HepG2 (cell line): ENCODE measurements around the gene FBF1. TPM values are rescaled to one million over a fixed set of nuclear protein-coding genes. Genes with fewer than 3 reads are reported as not detected.

Experiments used
- ARHGAP35 ChIP-seq: sonication (generic); formaldehyde crosslinking; IDR thresholded peaks from 2 replicates; pipeline ENCODE4 v1.9.0; 2022; ENCODE audit warnings: mild to moderate bottlenecking, inconsistent platforms, moderate library complexity, missing genetic modification reagents, borderline replicate concordance
- FOXJ3 ChIP-seq: sonication (generic); formaldehyde crosslinking; IDR thresholded peaks from 2 replicates; pipeline ENCODE4 v1.4.0; 2020; ENCODE audit warnings: missing genetic modification reagents, mild to moderate bottlenecking, borderline replicate concordance
- GATA4 ChIP-seq: sonication (generic); IDR thresholded peaks from 2 replicates; pipeline ENCODE4 v1.6.1; 2016; ENCODE audit warnings: antibody characterized with exemption, low read depth, borderline replicate concordance
- GATAD2A ChIP-seq: IDR thresholded peaks from 2 replicates; pipeline ENCODE4 v1.6.1; 2016
- GLI4 ChIP-seq: sonication (generic); formaldehyde crosslinking; IDR thresholded peaks from 2 replicates; pipeline ENCODE4 v1.5.1; 2020; ENCODE audit warnings: missing genetic modification reagents, mild to moderate bottlenecking, moderate library complexity, borderline replicate concordance
- HHEX ChIP-seq: IDR thresholded peaks from 2 replicates; pipeline ENCODE4 v1.6.1; 2016; ENCODE audit warnings: control low read depth
- IKZF4 ChIP-seq: sonication (generic); formaldehyde crosslinking; IDR thresholded peaks from 2 replicates; pipeline ENCODE4 v1.5.1; 2020; ENCODE audit warnings: borderline replicate concordance, mild to moderate bottlenecking, low read depth, missing genetic modification reagents; ENCODE audit errors: not compliant biosample characterization
- SIN3A ChIP-seq: IDR thresholded peaks from 2 replicates; pipeline ENCODE4 v1.6.1; 2011; ENCODE audit warnings: low read depth, mild to moderate bottlenecking, control low read depth, low read length, borderline replicate concordance
- SMARCC2 ChIP-seq: fragments of 450-650 bp; IDR thresholded peaks from 2 replicates; pipeline ENCODE4 v1.6.1; 2017; ENCODE audit warnings: antibody characterized with exemption, mild to moderate bottlenecking
- SP4 ChIP-seq: sonication (generic); formaldehyde crosslinking; IDR thresholded peaks from 2 replicates; pipeline ENCODE4 v1.8.1; 2023; ENCODE audit warnings: mild to moderate bottlenecking, missing genetic modification reagents
- TARDBP ChIP-seq: sonication (generic); formaldehyde crosslinking; IDR thresholded peaks from 2 replicates; pipeline ENCODE4 v1.8.0; 2022; ENCODE audit warnings: mild to moderate bottlenecking, missing genetic modification reagents
- ZBTB1 ChIP-seq: sonication (generic); formaldehyde crosslinking; IDR thresholded peaks from 2 replicates; pipeline ENCODE4 v1.4.0; 2020; ENCODE audit warnings: missing genetic modification reagents, borderline replicate concordance
- ZNF124 ChIP-seq: sonication (generic); formaldehyde crosslinking; IDR thresholded peaks from 2 replicates; pipeline ENCODE4 v1.4.0; 2020; ENCODE audit warnings: missing genetic modification reagents
- ZNF441 ChIP-seq: sonication (generic); formaldehyde crosslinking; IDR thresholded peaks from 2 replicates; pipeline ENCODE4 v1.7.0; 2021; ENCODE audit warnings: missing genetic modification reagents, borderline replicate concordance
- ZNF460 ChIP-seq: sonication (generic); formaldehyde crosslinking; IDR thresholded peaks from 2 replicates; pipeline ENCODE4 v1.5.1; 2020; ENCODE audit warnings: missing genetic modification reagents, mild to moderate bottlenecking, borderline replicate concordance
- ZNF713 ChIP-seq: sonication (generic); formaldehyde crosslinking; IDR thresholded peaks from 2 replicates; pipeline ENCODE4 v1.4.0; 2020; ENCODE audit warnings: mild to moderate bottlenecking, missing genetic modification reagents
- ZNF768 ChIP-seq: sonication (generic); formaldehyde crosslinking; IDR thresholded peaks from 2 replicates; pipeline ENCODE4 v1.4.0; 2020; ENCODE audit warnings: missing genetic modification reagents
- ZNF773 ChIP-seq: sonication (generic); formaldehyde crosslinking; IDR thresholded peaks from 2 replicates; pipeline ENCODE4 v1.4.0; 2020; ENCODE audit warnings: missing genetic modification reagents, borderline replicate concordance
- ZNF816 ChIP-seq: sonication (generic); formaldehyde crosslinking; IDR thresholded peaks from 2 replicates; pipeline ENCODE4 v1.8.0; 2022; ENCODE audit warnings: missing genetic modification reagents, mild to moderate bottlenecking, borderline replicate concordance
- ZNF891 ChIP-seq: sonication (generic); formaldehyde crosslinking; IDR thresholded peaks from 2 replicates; pipeline ENCODE4 v1.5.0; 2020; ENCODE audit warnings: mild to moderate bottlenecking, missing genetic modification reagents
- ZSCAN12 ChIP-seq: sonication (generic); formaldehyde crosslinking; IDR thresholded peaks from 2 replicates; pipeline ENCODE4 v1.9.0; 2021; ENCODE audit warnings: mild to moderate bottlenecking, missing genetic modification reagents
- ZSCAN29 ChIP-seq: sonication (generic); formaldehyde crosslinking; conservative IDR thresholded peaks from 2 replicates; pipeline ENCODE4 v1.4.0; 2020; ENCODE audit warnings: mild to moderate bottlenecking, missing genetic modification reagents
- polyA plus RNA-seq, 8 experiments: library from polyadenylated mRNA; depleted of rRNA in 3 of 8; stranded (reverse) in 7 of 8; unstranded in 1 of 8; fragments of >200 nt; fragmentation: Illumina TruSeq in 4 of 8; extraction: Trizol in 4 of 8; gene quantifications; 2 replicates each; pipeline versions ENCODE4 v1.2.1 to v1.2.3, GENCODE V29; 2011 to 2016; ENCODE audit warnings: low read depth in 4 of 8, missing spikeins in 1 of 8, mixed read lengths in 1 of 8; ENCODE audit not compliant: insufficient read depth in 1 of 8
- total RNA-seq, 5 experiments: library from RNA; depleted of rRNA; stranded (reverse); fragments of >200 nt; fragmentation: Illumina TruSeq; extraction: Trizol; gene quantifications; 2 replicates each; pipeline ENCODE4 v1.2.3, GENCODE V29; 2016; ENCODE audit warnings: low read depth in 1 of 5
- TF ChIP-seq, protein P1 (sequence below): IDR thresholded peaks from 2 replicates; pipeline ENCODE4 v1.6.1; 2016; ENCODE audit warnings: low read depth, borderline replicate concordance
- TF ChIP-seq, protein P2 (sequence below), 2 experiments: sonication (generic) in 1 of 2; formaldehyde crosslinking in 1 of 2; IDR thresholded peaks; 2 replicates each; pipeline versions ENCODE4 v1.6.1 to v1.9.0; 2014 to 2022; ENCODE audit warnings: antibody characterized with exemption in 1 of 2, borderline replicate concordance in 1 of 2, inconsistent platforms in 1 of 2, low read depth in 1 of 2, missing genetic modification reagents in 1 of 2

FBF1 gene
- total and polyA plus RNA-seq, 2 of the 13 experiments (the other 11 are each of a cell fraction or from before 2014, with no cell fraction given), result 2.4 to 8.1 TPM

GRCh38 chr17:75878174-75878998 lies 62.5 kb downstream of the FBF1 start, which contains the start of gene TRIM47 (continued):
- peak; percentile 54 for TF ChIP-seq SP4 (CRISPR knock-in tag)
- TF ChIP-seq ZSCAN12 (CRISPR knock-in tag), result no peak; the same call in 1 of the 2 replicates
- no peak for TF ChIP-seq HHEX (CRISPR knock-in tag)
- TF ChIP-seq ARHGAP35 (CRISPR knock-in tag), result no peak
- peak; percentile 50; the same call in 1 of the 2 replicates for TF ChIP-seq ZNF713 (CRISPR knock-in tag)
- TF ChIP-seq GATA4, result peak; percentile 65; the same call in 1 of the 2 replicates
- TF ChIP-seq, protein P1, sequence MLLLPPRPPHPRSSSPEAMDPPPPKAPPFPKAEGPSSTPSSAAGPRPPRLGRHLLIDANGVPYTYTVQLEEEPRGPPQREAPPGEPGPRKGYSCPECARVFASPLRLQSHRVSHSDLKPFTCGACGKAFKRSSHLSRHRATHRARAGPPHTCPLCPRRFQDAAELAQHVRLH (CRISPR knock-in tag), result no peak
- peak; percentile 77 for TF ChIP-seq GATAD2A (CRISPR knock-in tag)
- peak; percentile 6; the same call in 1 of the 2 replicates for TF ChIP-seq ZNF768 (CRISPR knock-in tag)
- TF ChIP-seq SIN3A, result no peak
- TF ChIP-seq GLI4 (CRISPR knock-in tag), result no peak
- no peak; the same call in 1 of the 2 replicates for TF ChIP-seq ZSCAN29
- no peak for TF ChIP-seq ZNF891 (CRISPR knock-in tag)
- 0 out of 2 replicates have a peak, but pooled peaks have one; percentile 70 for TF ChIP-seq ZNF773 (CRISPR knock-in tag)
- TF ChIP-seq, protein P2, sequence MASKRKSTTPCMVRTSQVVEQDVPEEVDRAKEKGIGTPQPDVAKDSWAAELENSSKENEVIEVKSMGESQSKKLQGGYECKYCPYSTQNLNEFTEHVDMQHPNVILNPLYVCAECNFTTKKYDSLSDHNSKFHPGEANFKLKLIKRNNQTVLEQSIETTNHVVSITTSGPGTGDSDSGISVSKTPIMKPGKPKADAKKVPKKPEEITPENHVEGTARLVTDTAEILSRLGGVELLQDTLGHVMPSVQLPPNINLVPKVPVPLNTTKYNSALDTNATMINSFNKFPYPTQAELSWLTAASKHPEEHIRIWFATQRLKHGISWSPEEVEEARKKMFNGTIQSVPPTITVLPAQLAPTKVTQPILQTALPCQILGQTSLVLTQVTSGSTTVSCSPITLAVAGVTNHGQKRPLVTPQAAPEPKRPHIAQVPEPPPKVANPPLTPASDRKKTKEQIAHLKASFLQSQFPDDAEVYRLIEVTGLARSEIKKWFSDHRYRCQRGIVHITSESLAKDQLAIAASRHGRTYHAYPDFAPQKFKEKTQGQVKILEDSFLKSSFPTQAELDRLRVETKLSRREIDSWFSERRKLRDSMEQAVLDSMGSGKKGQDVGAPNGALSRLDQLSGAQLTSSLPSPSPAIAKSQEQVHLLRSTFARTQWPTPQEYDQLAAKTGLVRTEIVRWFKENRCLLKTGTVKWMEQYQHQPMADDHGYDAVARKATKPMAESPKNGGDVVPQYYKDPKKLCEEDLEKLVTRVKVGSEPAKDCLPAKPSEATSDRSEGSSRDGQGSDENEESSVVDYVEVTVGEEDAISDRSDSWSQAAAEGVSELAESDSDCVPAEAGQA (IDR thresholded peaks at IDR 0.05; ENCODE audit: low read depth), result no peak
- TF ChIP-seq, protein P2 (CRISPR knock-in tag; IDR thresholded peaks at IDR 0.05; ENCODE audit: borderline replicate concordance), result peak; percentile 7; the same call in 1 of the 2 replicates
- TF ChIP-seq ZNF460 (CRISPR knock-in tag), result no peak
- TF ChIP-seq ZBTB1 (CRISPR knock-in tag), result peak; percentile 82; the same call in 1 of the 2 replicates
- peak; percentile 80 for TF ChIP-seq ZNF124 (CRISPR knock-in tag)
- TF ChIP-seq SMARCC2, result no peak
- no peak; the same call in 1 of the 2 replicates for TF ChIP-seq ZNF816 (CRISPR knock-in tag)
- no peak for TF ChIP-seq ZNF441 (CRISPR knock-in tag)
- TF ChIP-seq IKZF4, result peak; percentile 46
- peak; percentile 68; the same call in 1 of the 2 replicates for TF ChIP-seq TARDBP (CRISPR knock-in tag)
- no peak for TF ChIP-seq FOXJ3 (CRISPR knock-in tag)
